Ovary (tissue), 3 donors: ENCODE data around the gene FBXO7.

Experiments
- EP300 ChIP-seq: sonication (generic); formaldehyde crosslinking; IDR thresholded peaks from one replicate; pipeline ENCODE4 v1.6.1; 2017; ENCODE audit warnings: antibody characterized with exemption
- TF ChIP-seq, protein P1 (sequence below), 3 donors: fragments of 450-650 bp in 2 of 3; fragments of 200-600 bp in 1 of 3; IDR thresholded peaks; one replicate each; pipeline versions ENCODE4 v1.5.1 to v1.8.0; 2016 to 2022; ENCODE audit warnings: antibody characterized with exemption in 3 of 3, mild to moderate bottlenecking in 1 of 3
- donor health status: DM: no; HTN: no; CAD: no.

DNA sequence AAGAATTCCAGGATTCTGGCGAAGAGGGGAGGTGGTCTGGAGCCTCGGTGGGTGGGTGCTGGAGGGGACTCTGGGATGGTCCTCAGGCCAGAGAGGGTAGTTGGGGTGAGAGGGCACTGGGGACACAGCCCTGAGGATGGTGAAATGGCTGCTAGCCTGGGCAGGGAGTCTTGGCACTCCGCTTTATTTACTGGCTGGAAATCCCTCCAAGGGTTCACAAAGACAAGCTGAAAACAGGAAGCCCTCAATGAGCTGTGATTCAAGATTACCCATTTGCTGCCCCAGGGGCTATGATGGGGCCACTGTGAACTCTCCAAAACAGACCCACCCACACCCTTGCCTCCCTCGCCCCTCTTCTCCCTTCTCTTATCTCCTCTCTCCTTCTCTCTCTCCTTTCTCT is 71.9 kb downstream of the FBXO7 start:
- TF ChIP-seq, protein P1, sequence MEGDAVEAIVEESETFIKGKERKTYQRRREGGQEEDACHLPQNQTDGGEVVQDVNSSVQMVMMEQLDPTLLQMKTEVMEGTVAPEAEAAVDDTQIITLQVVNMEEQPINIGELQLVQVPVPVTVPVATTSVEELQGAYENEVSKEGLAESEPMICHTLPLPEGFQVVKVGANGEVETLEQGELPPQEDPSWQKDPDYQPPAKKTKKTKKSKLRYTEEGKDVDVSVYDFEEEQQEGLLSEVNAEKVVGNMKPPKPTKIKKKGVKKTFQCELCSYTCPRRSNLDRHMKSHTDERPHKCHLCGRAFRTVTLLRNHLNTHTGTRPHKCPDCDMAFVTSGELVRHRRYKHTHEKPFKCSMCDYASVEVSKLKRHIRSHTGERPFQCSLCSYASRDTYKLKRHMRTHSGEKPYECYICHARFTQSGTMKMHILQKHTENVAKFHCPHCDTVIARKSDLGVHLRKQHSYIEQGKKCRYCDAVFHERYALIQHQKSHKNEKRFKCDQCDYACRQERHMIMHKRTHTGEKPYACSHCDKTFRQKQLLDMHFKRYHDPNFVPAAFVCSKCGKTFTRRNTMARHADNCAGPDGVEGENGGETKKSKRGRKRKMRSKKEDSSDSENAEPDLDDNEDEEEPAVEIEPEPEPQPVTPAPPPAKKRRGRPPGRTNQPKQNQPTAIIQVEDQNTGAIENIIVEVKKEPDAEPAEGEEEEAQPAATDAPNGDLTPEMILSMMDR (IDR thresholded peaks at IDR 0.05), result no peak
- TF ChIP-seq EP300, result no peak
